ENCODE measurements around the gene OST4.

- no peak for TF ChIP-seq CTCF (IDR thresholded peaks at IDR 0.05)
- no peak for TF ChIP-seq POLR2A (IDR thresholded peaks at IDR 0.05)
Measured at GRCh38 chr2:27095427-27095744, 23.9 kb upstream of the OST4 start.
